ENCODE data around the gene PDGFA.
"Not testable (repeated sequence)": the region's sequence is repeated elsewhere in the genome, so short reads cannot be mapped to it uniquely, and the experiment has no call there.

PDGFA gene

DNA sequence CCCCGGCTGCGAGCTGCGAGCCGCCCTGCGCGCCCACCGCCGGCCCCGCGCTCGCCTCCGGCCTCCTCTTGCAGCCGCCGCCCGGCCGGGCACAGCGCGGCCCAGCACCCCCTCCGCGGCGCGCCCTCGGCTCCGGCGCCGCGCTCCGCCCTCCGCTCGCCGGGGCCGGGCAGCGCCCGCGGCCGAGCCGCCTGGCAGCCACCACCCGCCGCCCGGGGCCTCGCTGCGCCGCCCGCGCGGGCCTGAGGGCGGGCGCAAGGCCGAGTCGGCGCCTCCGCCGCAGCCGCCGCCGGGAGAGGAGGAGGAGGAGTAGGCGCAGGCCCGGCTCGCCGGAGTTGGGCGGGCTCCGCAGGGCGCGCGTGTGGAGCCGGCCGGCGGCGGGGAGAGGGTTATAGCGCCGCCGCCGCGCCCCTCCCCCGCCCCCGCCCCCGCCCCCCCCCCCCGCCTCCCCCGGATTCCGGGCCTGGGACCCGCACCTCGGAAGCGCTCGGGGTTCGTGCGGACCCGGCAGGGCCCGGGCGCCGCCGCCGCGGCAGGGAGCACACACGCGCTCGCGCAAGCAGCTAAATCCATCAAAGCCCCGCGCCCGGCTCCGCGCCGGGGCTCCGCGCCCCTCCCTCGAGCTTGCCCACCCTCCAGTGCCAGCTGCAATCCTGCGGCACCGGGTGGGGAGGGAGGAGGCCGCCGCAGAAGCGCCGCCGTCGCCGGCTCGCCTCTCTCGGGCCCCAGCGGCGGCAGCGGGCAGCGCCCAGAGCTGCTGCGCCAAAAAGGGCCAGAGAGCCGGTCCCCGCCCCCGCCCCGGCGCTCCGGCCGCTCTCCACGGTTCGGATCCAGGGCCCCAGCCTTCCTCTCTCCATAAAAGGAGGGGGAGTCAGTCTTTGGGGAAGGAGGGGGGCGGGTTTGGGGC lies at the start of gene PDGFA:
Gene PDGFA (minus strand): TSS at position 363 of the 907 bp plus-strand sequence. CDS start 845 bp downstream, outside the sequence.
- peak; percentile 58 for DNase-seq

DNA sequence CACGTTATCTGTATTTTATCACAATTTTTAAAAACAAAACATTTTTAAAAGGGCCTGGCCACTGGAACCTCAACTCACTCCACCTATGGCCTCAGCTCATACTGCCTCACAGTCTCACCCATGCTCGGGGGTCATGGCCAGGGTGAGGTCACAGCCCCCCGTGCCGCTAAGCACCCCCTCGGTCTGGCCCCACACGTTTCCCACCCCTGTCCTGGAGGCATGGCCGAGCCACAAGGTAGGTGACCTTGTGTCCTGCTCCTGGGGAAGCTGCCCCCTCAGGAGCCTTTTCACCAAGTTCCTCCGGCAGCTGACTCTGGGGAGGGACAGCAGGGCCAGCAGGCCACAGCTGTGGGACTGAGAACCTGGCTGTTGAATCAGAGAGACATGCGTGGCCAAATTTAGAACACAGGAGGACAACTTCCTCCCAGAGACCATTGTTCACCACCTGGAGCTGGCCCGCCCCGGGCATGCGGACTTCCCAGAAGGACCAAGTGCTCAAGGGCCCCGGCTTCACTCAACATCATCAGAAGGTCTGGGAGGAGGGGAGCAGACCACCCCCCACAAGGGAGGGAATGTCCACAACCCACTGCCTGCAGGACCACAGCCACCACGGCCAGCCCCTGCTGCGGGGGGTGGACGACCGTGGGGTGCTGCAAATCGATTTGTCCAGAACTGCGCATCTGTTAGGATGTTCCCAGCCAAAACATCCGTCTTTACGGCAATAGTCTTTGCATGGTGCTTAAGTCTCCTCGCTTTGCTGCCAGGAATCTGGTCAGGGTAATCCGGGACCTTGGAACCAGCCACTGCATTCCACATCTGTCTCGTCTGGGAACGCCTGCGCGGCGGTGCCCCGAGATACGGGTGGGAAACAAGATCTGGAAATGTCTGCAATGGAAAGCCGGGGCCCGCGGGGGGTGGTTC lies 48.6 kb upstream of the PDGFA start:
- no peak for DNase-seq

DNA sequence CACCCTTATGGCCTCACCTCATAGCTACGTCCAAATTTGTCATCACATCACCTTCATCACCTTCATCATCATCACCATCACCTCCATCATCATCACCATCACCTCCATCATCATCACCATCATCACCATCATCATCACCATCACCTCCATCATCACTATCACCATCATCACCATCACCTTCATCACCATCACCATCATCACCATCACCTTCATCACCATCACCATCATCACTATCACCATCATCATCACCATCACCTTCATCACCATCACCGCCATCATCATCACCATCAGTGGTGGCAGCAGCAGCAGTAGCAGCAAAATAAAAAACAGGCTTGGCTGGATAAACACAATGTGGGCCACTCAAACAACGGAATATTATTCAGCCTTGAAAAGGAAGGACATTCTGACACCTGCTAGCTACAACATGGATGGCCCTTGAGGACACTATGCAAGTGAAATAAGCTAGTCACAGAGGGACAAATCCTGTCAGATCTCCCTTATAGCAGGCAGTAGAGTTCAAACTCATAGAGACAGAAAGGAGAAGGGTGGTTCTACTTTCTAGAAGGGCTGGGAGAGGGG lies 47.7 kb upstream of the PDGFA start:
- DNase-seq = no peak

DNA sequence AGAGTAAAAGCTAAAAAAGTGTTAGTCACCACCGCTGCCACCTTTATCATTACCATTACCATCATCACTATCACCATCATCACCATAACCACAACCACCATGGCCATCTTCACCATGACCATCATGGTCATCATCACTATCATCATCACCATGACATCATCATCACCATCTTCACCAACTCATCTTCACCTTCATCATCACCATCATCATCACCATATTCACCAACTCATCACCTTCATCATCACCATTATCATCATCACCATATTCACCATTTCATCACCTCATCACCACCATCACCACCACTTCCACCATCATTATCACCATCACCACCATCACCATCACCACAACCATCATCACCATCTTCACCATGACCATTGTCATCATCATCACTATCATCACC lies 46.5 kb upstream of the PDGFA start:
- DNase-seq = no peak

DNA sequence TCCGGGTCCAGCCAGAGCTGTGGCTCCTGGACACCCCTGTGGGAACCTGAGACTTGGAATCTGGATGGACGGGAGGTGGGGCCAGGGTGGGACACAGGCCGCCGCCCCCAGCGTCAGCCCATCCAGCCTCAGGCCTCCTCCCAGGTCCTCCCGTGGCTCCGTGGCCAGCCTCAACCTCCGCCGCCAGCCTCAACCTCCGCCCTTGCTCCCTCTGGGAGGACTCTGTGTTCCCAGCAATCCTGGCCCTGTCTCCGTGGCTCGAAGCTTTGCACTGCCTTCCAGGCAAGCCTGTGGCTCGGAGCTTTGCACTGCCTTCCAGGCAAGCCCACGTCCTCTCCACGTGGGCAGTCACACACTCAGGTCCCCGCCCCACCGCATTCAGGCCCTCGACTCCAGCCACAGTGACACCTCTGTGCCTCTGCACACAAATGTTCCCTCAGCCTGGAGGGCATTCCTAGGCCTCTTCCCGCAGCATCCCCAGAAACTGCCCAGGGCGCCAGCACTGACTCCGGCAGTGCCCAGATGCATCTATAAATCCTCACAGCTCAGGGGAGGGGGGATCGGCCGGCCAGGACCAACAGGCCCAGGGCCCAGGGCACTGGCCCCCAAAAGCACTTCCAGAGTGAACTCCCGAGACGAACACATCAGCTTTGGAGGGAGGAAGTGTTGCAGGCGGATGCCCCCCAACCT lies 44.7 kb upstream of the PDGFA start:
- no peak for DNase-seq

DNA sequence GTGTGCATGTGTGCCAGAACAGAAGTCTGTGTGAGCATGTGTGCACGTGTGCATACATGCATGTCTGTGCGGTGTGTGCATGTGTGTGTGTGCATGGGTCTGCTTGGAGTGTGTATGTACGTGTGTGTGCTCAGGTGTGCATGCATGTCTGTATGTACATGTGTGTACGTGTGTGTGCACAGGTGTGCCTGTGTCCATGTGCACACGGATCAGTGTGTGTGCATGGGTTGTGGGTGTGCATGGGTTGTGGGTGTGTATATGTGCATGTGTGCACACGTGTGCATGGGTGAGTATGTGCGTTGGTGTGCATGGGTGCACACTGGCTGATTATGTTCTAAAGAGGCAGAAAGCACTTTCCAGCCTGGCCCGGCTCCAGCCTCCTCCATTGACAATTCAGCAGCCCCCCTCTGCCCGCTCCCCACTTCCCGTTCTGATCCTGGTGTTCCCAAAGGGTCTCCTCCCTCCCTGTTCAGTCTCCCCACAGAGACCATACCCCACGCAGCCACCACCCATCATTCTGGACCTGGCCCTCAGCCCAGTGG lies 44.1 kb upstream of the PDGFA start:
- no peak for DNase-seq

DNA sequence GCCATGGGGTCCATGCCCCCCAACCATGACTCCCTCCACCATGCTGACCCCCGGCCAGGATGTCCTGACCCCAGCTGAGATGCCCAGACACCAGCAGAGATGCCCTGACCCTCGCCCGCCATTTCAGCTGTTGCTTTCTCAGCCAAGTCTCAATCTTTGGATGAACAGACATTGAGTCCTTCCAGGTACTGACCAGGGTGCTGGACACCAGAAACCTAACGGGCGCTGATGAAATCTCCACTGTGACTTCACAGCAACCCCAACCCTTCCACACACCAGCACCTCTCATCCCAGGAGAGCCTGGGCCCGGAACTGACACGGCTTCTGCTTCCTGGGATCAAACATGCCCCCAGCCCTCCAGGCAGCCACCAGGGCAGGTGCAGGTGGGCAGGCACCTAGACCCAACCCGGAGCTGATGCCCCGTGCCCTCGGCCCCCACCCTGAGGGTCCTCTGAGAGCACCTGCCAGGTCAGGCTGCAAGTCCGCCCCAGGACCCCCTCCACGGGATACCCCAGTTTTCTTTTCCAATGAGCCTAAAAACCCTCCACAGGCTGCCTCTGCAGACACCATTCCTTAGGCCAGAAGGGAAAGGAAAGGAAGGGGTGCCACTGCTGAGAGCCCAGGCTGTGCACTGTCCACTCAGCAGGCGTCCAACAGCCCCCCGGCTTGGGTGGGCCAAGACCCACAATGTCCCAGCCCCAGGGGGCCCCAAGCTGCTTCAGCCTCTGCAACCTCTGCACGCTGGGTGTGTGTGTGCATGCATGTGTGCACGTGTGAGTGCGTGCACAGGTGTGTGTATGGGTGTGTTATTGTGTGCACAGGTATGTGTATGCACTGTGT lies 43.4 kb upstream of the PDGFA start:
- no peak for DNase-seq

DNA sequence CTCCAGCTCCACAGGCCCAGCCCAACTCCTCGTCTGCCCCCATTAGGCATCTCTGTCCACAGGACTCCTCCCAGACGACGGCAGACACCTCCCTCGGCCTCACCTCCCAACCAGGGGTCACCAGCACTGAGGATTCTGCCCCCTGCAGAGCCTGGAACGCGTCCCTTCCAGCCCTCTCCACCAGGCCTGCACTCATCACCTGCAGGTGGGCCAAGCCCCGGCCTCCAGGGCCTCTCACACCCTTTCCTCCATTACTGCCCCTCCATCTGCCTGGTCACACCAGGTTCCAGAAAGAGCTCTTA lies 42.7 kb upstream of the PDGFA start:
- DNase-seq = no peak

DNA sequence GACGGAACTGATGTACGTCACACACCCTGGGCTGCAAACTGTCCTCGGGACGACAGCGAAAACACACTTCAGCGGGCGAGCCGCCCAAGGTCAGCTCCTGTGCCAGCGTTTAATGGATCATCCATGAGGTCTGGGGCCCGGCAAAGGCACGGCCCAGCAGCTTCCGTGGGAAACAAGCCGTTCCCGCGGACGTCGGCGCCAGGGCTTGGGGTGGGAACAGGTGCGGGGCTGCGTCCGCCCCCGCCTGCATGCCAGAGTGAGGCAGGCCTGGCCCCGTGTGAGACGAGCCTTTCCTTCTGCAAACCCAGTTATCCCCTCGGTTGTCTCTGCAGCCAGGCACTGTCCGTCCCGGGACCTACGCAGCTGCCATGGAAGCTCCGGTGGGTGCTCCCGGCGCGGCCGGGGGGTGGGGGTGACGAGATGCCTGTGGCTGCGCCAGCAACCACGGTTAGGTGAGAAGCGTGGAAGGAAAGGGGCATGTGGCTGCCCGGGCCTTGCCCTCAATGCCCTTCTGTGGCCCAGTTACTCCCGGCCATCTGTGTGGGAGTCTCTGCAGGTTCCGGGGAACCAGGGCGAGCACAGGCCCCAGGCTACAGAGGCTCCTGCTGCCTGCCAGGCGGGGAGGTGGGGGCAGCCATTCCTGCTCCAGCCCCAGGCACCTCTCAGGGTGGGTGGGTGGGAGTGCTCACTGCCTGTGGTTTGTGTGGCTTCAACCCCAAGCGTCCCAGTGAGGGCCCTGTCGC lies 42.2 kb upstream of the PDGFA start:
- DNase-seq = no peak

DNA sequence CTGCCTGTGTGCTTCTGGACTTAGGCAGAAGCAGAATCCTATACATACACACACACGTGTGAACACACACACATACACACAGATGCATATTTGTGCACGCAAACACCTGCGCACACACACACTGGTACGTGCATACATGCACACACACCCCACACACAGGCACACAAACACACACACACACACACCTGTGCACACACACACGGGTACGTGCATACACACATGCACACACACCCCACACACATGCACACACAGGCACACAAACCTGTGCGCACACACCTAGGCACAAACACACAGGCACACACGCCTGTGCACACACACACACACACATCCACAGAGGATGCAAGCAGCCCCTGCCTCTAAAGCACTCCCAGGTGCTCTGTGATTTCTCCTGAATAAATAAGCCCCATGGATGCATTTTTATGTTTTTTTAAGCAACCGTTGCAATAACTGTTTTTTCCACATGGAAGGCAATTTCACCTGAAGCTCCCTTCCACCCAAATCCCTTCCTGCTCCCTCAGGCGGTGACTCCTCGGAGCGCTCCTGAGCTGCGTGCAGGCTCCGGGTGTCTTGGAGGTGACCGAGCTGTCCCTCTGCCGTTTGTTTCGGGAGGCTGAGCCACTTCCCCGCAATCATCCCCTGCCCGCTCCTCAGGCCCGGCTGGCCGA lies 41.5 kb upstream of the PDGFA start:
- no peak for DNase-seq

DNA sequence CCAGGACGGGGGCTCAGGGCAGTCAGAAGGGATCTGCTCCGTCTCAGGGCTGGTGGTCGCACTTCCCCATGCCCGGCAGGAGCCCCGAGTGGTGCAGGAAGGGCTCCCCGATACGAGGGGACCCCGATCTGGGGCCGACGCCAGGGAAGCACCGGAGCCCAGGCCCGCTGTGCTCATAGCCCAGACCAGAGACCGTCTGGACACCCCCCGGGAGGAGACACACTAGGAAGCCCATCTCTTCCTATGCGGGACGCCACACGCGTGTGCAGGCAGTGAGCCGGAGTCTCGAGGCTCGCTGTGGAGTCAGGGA lies 39.7 kb upstream of the PDGFA start:
- DNase-seq = no peak

DNA sequence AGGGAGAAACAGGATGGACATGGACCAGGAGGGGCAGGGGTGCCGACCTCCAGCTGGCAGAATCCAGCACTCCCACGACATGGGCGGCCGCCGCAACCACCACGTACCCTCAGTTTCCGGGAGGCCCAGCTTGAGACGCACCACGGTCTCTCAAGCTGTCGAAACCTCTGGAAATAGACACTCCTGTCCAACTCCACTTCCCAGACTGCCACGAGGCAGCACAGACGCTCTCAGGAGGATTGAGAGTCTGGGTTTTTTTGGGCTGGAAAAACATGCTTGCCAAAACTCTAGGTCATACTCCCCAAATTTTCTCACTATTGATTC lies 37.9 kb upstream of the PDGFA start:
- no peak for DNase-seq

DNA sequence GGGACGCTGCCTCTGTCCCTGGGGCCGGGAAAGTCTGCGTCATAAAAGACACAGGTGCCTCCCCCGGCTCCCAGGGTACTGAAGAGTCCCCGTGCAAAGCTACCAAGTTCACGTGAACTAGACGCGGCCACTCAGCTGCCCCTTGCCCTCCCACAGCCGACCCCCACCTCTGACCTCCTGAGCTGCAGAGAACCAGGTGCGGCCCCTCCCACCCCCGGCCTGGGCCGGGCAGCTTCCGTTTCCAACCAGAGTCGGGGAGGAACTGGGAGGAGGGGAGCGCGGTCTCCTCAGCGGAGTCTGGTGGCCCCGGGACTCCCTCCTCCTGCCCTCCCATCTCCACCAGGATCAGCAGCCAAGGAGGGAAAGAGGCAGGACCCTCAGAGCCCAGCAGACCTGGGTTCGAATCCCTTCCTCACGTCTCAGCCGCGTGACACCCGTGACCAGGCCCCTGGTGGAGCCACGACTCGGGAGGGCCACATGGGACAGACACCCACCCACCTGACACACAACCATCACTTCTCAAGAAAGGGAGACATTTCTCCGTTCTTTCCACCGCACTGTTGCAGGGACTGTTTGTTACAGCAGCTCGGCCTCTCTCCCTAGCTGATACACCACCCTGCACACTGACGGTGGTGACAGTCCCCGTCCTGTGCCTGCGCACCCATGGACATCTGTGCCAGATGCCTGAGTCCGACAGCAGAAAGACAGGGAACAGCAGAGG lies 37.4 kb upstream of the PDGFA start:
- DNase-seq = no peak

DNA sequence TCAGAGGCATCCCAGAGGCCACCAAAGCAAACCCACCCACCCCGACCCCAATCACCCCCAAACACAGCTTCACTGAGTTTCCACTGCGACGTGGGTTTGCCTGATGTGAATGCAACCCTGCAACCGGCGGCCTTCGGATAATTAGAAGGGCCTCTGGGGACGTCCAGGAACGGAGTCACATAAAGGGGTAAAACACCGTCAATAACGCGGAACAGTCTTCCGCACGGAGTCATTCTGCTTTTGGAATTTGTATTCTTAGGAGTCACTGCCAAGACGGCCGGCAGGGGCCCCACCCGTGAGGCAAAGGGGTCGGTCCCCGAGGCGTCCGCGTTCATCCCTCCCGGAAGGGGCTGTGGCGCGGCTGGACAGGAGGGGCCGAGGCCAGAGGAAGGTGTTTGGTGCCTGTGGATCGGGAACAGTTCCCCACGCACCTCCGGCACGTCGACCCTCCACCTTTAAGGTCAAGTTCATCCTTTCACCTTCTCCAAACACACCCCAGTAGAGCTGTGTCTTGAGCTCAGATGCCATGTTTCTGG lies 36.7 kb upstream of the PDGFA start:
- no peak for DNase-seq

DNA sequence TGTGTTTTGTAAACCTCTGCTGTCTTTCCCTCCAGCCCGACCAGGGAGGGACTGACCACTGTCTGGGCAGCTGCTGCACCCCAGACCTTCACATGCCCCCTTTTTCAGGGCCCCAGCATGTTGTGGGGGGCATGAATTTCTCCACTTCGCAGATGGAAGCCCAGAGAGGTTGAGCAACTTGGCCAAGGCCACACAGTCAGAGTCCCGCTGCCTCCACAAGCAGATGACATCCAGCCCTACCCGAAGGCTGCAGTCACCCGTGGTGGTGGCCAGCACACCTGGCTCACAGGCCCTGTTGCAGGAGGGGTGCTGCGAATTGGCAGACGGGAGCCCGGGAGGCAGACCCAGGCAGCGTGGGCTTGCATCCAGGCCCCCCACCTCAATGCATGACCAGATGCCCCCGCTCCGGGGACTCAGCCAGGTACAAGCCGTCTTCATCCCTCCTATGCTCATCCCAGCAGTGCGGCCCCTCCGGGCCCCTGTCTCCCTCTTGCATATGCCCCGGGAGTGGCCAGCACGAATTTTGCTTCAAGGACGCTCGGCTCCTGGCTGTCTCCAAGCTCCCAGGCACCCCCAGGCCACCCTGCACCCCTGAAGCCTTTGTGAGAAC lies 36.0 kb upstream of the PDGFA start:
- DNase-seq = no peak

DNA sequence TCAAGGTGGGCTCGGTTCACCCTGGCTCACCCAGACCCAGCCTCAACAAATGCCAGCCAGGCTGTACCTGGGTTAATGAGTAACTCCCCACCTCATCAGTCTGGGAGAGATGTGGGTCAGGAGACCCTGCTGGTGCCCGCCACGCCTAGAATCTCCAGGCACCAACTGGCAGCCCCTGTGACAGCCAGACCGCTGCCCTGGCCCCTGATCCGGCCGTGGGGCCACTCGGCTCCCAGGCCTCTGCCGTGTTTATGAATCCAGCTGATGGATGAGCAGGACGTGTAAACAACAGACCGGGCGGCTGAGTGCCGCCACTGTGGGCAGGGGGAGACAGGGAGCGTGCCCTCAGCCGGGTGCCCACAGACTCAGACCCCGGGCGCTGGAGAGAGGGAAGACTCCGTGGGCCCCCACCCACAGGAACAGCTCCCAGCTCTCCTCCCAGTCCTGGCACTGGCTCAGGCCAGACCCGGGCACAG lies 34.0 kb upstream of the PDGFA start:
- no peak for DNase-seq

DNA sequence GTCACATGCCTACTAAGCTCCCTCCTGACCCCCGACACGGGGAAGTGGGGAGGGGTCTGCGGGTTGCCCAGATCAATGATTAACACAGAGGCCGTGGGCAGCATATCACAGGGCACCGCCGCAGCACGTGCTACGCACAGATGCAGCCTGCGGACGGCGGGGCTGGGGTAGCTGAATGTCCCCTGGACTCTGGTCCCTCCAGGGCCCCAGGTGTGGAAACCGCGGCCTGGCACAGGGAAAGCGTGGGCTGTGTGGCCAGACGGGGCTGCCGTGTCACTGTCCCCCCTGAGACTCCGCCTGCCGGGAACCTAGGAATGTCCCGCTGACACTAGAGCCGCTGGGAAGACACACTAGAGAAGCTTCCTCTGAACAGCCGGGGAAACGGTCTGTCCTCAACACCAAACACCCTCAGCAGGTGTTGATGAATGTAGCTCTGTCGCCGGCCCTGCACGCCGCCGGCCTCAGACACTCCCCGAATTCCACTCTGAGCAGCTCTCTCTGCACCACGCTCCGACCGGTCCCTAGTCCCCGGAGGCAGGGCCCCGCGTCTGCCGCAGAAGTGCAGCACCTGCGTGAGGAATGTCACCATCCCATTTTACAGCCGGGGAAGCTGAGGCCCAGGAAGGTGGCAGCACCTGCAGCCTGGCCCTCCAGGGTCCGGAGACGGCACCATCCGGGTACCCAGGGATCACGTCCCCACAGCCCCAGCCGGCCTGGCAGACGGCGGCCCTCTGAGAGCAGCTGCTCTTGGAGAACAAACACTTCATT lies 33.4 kb upstream of the PDGFA start:
- DNase-seq = no peak

DNA sequence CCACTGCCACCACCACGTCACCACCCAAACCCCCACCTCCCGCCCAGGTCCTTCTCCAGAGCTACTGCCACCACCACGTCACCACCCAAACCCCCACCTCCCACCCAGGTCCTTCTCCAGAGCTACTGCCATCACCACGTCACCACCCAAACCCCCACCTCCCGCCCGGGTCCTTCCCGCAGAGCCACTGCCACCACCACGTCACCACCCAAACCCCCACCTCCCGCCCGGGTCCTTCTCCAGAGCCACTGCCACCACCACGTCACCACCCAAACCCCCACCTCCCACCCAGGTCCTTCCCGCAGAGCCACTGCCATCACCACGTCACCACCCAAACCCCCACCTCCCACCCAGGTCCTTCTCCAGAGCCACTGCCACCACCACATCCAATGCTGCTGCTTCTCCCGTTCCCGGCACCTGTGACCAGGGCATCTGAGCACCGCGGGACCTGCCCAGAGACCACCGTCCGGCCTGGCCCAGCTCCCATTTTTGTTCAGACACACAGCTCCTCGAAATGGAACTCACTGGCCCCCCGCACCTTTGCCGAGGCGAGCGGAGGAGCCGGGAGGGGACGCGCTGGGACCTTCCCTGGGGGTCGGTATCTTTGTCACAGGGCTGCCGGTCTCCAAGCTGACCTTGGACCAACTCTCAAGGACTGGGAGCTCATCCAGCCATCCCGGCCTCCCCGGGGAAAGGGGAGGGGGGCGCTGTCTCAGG lies 32.7 kb upstream of the PDGFA start:
- DNase-seq = not testable (repeated sequence)
